Left ventricle myocardium inferior (tissue), 1 donor: ENCODE data around the gene LRRC45. TPM values are rescaled to one million over a fixed set of nuclear protein-coding genes. Genes with fewer than 3 reads are reported as not detected.

Experiments
- DNase-seq: peaks from one replicate; pipeline ENCODE4 v3.0.0-alpha.2; 2020
- H3K27ac ChIP-seq: fragments of 200-600 bp; replicated peaks from 2 replicates; pipeline ENCODE4 v1.8.0; 2021
- H3K27me3 ChIP-seq: fragments of 200-600 bp; 2 replicates; pipeline ENCODE4 v1.8.0; 2021; ENCODE audit warnings: low read depth
- H3K36me3 ChIP-seq: fragments of 200-600 bp; 2 replicates; pipeline ENCODE4 v1.8.0; 2021
- H3K4me1 ChIP-seq: fragments of 200-600 bp; 2 replicates; pipeline ENCODE4 v1.8.0; 2021
- H3K4me3 ChIP-seq: fragments of 200-600 bp; 2 replicates; pipeline ENCODE4 v1.8.0; 2021; ENCODE audit warnings: mild to moderate bottlenecking, moderate library complexity
- H3K9me3 ChIP-seq: fragments of 200-600 bp; replicated peaks from 2 replicates; pipeline ENCODE4 v1.8.0; 2021
- intact Hi-C: fragments of 100-400 bp; cut with micrococcal nuclease; formaldehyde crosslinking; loops from one replicate; pipeline ENCODE4 v1.11.0; 2022
- total RNA-seq: library from RNA; stranded (reverse); fragmentation: NEBNext Ultra II Directional; extraction: Animal tissue kit (Norgen Biotek cat#: 25700); gene quantifications from one replicate; pipeline ENCODE4 v1.2.1, GENCODE V29; 2021
- TF ChIP-seq, protein P1 (sequence below): fragments of 200-600 bp; IDR thresholded peaks from 2 replicates; pipeline ENCODE4 v1.8.0; 2021; ENCODE audit warnings: antibody characterized with exemption, mild to moderate bottlenecking, borderline replicate concordance
- donor health status: DM: no; HTN: yes; CAD: no; lungs with severe emphysema.

The LRRC45 gene
- total RNA-seq, 1 donor from 2014 or later = 4.3 TPM

DNA sequence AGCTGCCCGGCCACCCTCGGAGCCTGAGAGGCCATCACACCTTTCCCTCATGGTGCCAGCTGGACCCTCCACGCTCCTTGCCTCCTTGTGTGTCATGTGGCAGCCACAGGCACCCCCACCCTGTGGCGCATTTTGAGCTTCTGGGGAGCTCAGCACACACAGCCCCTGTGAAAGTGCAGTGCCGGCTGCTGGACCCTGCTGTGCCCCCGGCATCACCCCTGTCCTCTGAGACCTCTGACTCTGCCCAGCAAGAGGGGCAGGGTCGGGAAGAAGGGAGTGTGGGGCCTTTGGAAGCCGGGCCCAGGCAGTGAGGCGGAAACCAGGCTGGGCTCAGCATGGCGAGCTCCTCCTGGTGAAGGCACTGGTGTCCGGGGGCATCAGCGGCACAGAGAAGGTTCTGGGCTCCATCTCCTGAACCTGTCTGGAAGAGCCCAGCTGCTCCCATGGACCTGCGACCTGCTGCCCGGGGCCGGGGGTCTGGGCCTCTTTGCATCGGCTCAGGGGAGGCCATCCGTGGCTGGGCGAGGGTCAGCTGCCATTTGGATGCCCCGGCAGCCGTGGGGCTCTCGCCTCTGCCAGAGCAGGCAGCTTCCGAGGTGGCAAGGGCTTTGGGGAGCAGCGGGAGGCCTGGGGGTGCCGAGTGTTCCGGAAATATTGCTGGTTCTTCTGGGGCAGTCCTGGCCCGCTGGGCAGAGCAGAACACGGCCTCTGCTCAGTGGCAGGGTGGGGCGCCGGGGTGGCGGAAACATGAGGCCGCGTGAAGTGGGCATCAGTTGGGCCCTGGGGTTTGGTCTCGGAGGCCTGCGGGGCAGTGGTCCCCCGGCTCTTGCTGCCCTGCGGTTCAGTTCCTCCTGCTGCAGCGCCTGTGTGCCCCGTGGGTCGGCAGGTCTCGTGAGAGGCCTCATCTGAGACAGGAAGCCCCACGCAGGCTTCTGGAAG lies 18.3 kb upstream of the LRRC45 start:
- H3K27me3 ChIP-seq = no peaks in the 10 kb centered on the region
- H3K36me3 ChIP-seq = no peaks in the 10 kb centered on the region
- no peak overlapping the region for H3K27ac ChIP-seq
- DNase-seq = no peak
- H3K4me3 ChIP-seq = no peak overlapping the region
- no peaks in the 10 kb centered on the region for H3K9me3 ChIP-seq
- TF ChIP-seq, protein P1, sequence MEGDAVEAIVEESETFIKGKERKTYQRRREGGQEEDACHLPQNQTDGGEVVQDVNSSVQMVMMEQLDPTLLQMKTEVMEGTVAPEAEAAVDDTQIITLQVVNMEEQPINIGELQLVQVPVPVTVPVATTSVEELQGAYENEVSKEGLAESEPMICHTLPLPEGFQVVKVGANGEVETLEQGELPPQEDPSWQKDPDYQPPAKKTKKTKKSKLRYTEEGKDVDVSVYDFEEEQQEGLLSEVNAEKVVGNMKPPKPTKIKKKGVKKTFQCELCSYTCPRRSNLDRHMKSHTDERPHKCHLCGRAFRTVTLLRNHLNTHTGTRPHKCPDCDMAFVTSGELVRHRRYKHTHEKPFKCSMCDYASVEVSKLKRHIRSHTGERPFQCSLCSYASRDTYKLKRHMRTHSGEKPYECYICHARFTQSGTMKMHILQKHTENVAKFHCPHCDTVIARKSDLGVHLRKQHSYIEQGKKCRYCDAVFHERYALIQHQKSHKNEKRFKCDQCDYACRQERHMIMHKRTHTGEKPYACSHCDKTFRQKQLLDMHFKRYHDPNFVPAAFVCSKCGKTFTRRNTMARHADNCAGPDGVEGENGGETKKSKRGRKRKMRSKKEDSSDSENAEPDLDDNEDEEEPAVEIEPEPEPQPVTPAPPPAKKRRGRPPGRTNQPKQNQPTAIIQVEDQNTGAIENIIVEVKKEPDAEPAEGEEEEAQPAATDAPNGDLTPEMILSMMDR = no peak
- peaks cover 61% of the 10 kb centered on the region for H3K4me1 ChIP-seq
- intact Hi-C loops = no loop called here

DNA sequence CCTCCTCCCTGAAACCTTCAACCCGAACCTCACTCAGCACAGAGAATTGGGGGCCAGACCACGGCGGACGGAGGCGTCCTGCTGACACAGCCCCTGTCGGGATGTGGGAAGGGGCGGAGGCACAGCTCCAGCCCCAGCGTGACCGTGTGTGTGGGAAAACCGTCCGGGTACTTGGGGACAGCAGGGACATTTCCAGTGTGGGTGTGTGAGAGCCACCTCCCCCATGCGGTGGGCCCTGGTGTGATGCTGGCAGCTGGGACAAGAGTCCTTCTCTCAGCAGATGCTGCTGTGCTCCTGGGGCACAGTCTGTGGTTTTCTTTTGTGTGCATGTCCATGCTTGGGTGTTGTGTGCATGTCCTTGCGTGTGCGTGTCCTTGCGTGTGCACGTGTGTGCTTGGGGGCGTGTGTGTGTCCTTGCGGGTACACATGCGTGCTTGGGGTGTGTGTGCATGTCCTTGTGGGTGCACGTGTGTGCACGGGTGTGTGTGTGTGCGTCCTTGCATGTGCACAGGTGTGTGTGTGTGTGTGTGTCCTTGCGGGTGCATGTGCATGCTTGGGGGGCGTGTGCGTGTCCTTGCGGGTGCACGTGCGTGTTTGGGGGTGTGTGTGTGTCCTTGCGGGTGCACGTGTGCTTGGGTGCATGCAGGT lies 17.3 kb upstream of the LRRC45 start:
- Histone ChIP-seq H3K4me3 (no peak overlapping the region), H3K4me1 (peaks cover 61% of the 10 kb centered on the region), H3K36me3 (no peaks in the 10 kb centered on the region), H3K27ac (no peak overlapping the region), H3K9me3 (no peaks in the 10 kb centered on the region), H3K27me3 (no peaks in the 10 kb centered on the region)
- intact Hi-C loops = no loop called here
- TF ChIP-seq, protein P1 = no peak
- DNase-seq = no peak

DNA sequence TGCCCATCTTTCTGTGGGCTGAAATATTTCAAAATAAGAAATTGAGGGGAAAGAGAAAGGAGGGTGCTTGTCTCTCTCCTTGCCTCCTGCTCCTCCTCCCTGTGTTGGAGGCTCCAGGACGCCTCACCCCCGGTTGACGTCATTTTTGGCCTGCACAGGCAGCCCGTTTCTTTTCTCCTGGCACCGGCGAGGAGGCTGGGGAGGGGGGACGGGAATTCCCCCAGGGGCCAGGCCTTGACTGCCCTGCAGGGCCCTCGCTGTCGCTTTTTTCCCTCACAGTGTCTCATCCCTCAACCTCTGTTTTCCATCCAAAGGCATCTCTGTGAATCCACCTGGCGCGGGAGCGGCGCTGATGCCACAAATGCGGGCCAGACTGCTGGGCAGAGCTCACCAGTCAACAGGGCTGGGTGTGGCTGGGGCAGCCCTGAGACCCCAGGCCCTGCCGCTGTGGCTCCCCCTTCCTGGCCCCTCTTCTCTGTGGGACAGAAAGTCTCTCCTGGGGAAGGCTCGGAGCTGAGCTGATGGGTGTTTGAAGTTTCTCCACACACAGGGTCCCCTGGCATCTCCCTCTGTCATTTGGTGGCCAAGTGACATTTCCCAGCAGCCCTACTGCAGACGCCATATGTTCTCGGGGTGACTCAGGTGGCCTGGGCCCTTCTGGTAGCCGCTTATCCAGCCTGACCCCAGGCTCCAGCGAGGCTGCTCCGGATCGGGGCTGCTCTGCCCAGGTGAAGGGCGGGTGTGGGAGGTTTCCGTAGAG lies 16.5 kb upstream of the LRRC45 start:
- peaks cover 61% of the 10 kb centered on the region for H3K4me1 ChIP-seq
- intact Hi-C loops = no loop called here
- H3K36me3 ChIP-seq = no peaks in the 10 kb centered on the region
- no peaks in the 10 kb centered on the region for H3K9me3 ChIP-seq
- H3K27ac ChIP-seq = no peak overlapping the region
- TF ChIP-seq, protein P1 = no peak
- no peak overlapping the region for H3K4me3 ChIP-seq
- no peaks in the 10 kb centered on the region for H3K27me3 ChIP-seq
- DNase-seq = no peak

DNA sequence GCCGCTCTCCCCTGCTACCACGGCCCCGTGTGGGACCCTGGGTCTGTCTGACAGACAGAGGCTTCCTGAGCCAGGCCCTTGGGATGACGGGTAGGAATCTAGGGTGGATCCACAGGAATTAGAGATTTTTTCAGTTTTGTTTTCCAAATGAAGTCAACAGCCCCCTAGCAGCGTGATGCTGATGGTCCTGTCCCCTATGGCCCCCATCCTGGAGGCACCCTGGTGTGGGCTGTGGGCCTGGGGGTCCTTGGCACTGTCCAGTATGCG lies 15.9 kb upstream of the LRRC45 start:
- intact Hi-C loops = no loop called here
- DNase-seq = no peak

More for the DNA sequence above, 15.9 kb upstream of the LRRC45 start:
- TF ChIP-seq, protein P1 = no peak
- Histone ChIP-seq H3K27ac (no peak overlapping the region), H3K27me3 (no peaks in the 10 kb centered on the region), H3K9me3 (no peaks in the 10 kb centered on the region), H3K4me1 (peaks cover 62% of the 10 kb centered on the region), H3K4me3 (no peak overlapping the region), H3K36me3 (no peaks in the 10 kb centered on the region)
